NT2/D1 (cell line): ENCODE data around the gene PGC.

Experiments used
- SUZ12 ChIP-seq: IDR thresholded peaks from 2 replicates; pipeline ENCODE4 v1.6.1; 2011; ENCODE audit not compliant: insufficient read length, insufficient read depth; ENCODE audit errors: extremely low read depth
- YY1 ChIP-seq: IDR thresholded peaks from 2 replicates; pipeline ENCODE4 v1.6.1; 2011; ENCODE audit not compliant: insufficient read length, insufficient read depth

DNA sequence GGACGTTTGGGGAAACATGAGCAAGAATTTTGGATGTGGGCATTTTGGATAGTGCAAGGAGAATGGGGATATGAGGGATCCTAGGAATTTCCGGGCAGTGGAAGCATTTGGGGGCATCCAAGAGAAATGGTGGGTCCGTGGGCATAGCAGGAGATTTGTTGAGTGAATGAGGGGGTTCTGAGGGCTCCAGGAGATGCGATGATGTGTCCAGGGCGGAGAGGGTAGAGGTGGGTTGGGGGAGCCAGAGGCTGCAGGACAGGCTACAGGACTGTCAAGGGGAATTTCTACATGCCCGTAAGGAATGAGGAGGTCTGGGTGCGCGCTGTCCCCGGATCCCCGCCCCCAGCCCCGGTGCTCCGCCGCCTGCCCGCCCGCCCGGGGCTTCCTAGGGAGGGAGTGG is 32.1 kb upstream of the PGC start:
- TF ChIP-seq YY1 (no peak), SUZ12 (no peak)
